OCI-LY7 (cell line): ENCODE measurements around the gene SCART1. TPM values are rescaled to one million over a fixed set of nuclear protein-coding genes. Genes with fewer than 3 reads are reported as not detected.

Experiments used
- BruUV-seq: library from RNA; stranded (reverse); fragments of 400-500 nt; replicated peaks from 2 replicates; lab custom pipeline; 2021; lab: Mats Ljungman, UMichigan
- CTCF ChIA-PET: fragments of 300-600 bp; sonication (Branson Sonifier 250); formaldehyde crosslinking; loops from one replicate; lab custom pipeline; 2022; ENCODE audit warnings: antibody characterized with exemption; ENCODE audit not compliant: unreplicated experiment; lab: Charles Lee
- POLR2A ChIA-PET: fragments of 300-600 bp; sonication (Branson Sonifier 250); formaldehyde crosslinking; loops from one replicate; lab custom pipeline; 2022; ENCODE audit warnings: antibody characterized with exemption; lab: Charles Lee
- DNase-seq: peaks from one replicate; pipeline ENCODE4 v3.0.0-alpha.2; 2015; ENCODE audit warnings: low spot score
- H2AFZ ChIP-seq: fragments of 200-600 bp; sonication (generic), shearing (Covaris generic); 2 replicates; pipeline ENCODE4 v1.6.1; 2014; ENCODE audit warnings: mild to moderate bottlenecking, antibody characterized with exemption, low read length, moderate library complexity
- H3K27ac ChIP-seq: fragments of 200-600 bp; sonication (generic); 2 replicates; pipeline ENCODE4 v1.5.1; 2014; ENCODE audit warnings: mixed run types, low read depth, mild to moderate bottlenecking, moderate library complexity, low read length, inconsistent platforms; ENCODE audit not compliant: poor library complexity, severe bottlenecking
- H3K36me3 ChIP-seq: fragments of 200-600 bp; sonication (generic); 2 replicates; pipeline ENCODE4 v1.6.1; 2014; ENCODE audit warnings: mild to moderate bottlenecking, antibody characterized with exemption, low read length, moderate library complexity, mixed read lengths; ENCODE audit not compliant: insufficient read depth
- H3K4me1 ChIP-seq: fragments of 200-600 bp; sonication (generic); 2 replicates; pipeline ENCODE4 v1.5.1; 2014; ENCODE audit warnings: mild to moderate bottlenecking, low read length; ENCODE audit not compliant: insufficient read depth, poor library complexity, severe bottlenecking
- H3K4me2 ChIP-seq: fragments of 200-600 bp; sonication (generic); 2 replicates; pipeline ENCODE4 v1.6.1; 2014; ENCODE audit warnings: mild to moderate bottlenecking, low read length
- H3K4me3 ChIP-seq: fragments of 200-600 bp; sonication (generic); 2 replicates; pipeline ENCODE4 v1.5.1; 2014; ENCODE audit warnings: mild to moderate bottlenecking, low read depth, low read length; ENCODE audit not compliant: poor library complexity, severe bottlenecking
- H3K79me2 ChIP-seq: fragments of 200-600 bp; sonication (generic); 2 replicates; pipeline ENCODE4 v1.6.1; 2016; ENCODE audit warnings: low read depth, mild to moderate bottlenecking, low read length, moderate library complexity, mixed read lengths; ENCODE audit not compliant: insufficient read depth
- H3K9me2 ChIP-seq: fragments of 200-600 bp; sonication (generic); 2 replicates; pipeline ENCODE4 v1.6.1; 2016; ENCODE audit warnings: mild to moderate bottlenecking, low read length, mixed read lengths; ENCODE audit not compliant: insufficient read depth
- H3K9me3 ChIP-seq: fragments of 200-600 bp; sonication (generic); 2 replicates; pipeline ENCODE4 v1.6.1; 2014; ENCODE audit warnings: mild to moderate bottlenecking, mixed run types, low read length, mixed read lengths
- H4K20me1 ChIP-seq: fragments of 200-600 bp; sonication (generic); 2 replicates; pipeline ENCODE4 v1.6.1; 2014; ENCODE audit warnings: mild to moderate bottlenecking, antibody characterized with exemption, low read length, moderate library complexity, mixed read lengths; ENCODE audit not compliant: insufficient read depth
- EZH2phosphoT487 ChIP-seq: fragments of 200-600 bp; sonication (generic); IDR thresholded peaks from 2 replicates; pipeline ENCODE4 v1.6.1; 2018; ENCODE audit warnings: low read depth, borderline replicate concordance, mild to moderate bottlenecking, mixed run types, antibody characterized with exemption, low read length, moderate library complexity, mixed read lengths
- intact Hi-C: fragments of 100-400 bp; cut with micrococcal nuclease; formaldehyde crosslinking; loops from one replicate; pipeline ENCODE4 v1.10.0; 2022; ENCODE audit not compliant: unreplicated experiment
- total RNA-seq, 2 experiments: library from RNA; depleted of rRNA in 1 of 2; stranded (reverse); fragments of >200 nt in 1 of 2; shearing (Covaris generic) in 1 of 2; gene quantifications; 2 replicates each; pipeline ENCODE4 v1.2.3, GENCODE V29; 2014 to 2022
- TF ChIP-seq, protein P1 (sequence below): fragments of 200-600 bp; sonication (generic); conservative IDR thresholded peaks from 2 replicates; pipeline ENCODE4 v1.5.1; 2014; ENCODE audit warnings: mild to moderate bottlenecking, antibody characterized with exemption, low read length, moderate library complexity, mixed read lengths

Gene SCART1
- total RNA-seq, 2 experiments from 2014 or later: 10.0 to 10.9 TPM

DNA sequence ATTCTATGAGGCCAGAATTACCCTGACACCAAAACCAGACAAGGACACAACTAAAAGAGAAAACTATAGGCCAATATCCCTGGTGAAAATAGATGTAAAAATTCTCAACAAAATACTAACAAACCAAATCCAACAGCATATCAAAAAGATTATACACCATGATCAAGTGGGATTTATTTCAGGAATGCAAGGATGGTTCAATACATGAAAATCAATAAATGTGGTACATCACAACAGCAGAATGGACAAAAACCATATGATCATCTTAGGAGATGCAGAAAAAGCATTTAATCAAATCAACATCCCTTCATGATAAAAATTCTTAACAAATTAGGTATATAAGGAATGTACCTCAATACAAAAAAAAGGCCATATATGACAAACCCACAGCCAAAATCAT, 5.6 kb upstream of the SCART1 start:
- no peak for TF ChIP-seq EZH2phosphoT487
- TF ChIP-seq, protein P1, sequence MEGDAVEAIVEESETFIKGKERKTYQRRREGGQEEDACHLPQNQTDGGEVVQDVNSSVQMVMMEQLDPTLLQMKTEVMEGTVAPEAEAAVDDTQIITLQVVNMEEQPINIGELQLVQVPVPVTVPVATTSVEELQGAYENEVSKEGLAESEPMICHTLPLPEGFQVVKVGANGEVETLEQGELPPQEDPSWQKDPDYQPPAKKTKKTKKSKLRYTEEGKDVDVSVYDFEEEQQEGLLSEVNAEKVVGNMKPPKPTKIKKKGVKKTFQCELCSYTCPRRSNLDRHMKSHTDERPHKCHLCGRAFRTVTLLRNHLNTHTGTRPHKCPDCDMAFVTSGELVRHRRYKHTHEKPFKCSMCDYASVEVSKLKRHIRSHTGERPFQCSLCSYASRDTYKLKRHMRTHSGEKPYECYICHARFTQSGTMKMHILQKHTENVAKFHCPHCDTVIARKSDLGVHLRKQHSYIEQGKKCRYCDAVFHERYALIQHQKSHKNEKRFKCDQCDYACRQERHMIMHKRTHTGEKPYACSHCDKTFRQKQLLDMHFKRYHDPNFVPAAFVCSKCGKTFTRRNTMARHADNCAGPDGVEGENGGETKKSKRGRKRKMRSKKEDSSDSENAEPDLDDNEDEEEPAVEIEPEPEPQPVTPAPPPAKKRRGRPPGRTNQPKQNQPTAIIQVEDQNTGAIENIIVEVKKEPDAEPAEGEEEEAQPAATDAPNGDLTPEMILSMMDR: no peak
- Histone ChIP-seq H3K4me1 (no peaks in the 10 kb centered on the region), H3K9me3 (peaks cover 18% of the 10 kb centered on the region; the same call in 1 of the 2 replicates), H3K36me3 (no peaks in the 10 kb centered on the region), H3K79me2 (no peaks in the 10 kb centered on the region), H3K4me3 (no peak overlapping the region), H2AFZ (no peak overlapping the region), H3K4me2 (no peak overlapping the region), H3K27ac (no peak overlapping the region), H4K20me1 (no peaks in the 10 kb centered on the region), H3K9me2 (no peaks in the 10 kb centered on the region)
- ChIA-PET CTCF (no interaction called here), POLR2A (no interaction called here)
- no peak for DNase-seq
- intact Hi-C loops: no loop called here
- BruUV-seq: no TSS peak

DNA sequence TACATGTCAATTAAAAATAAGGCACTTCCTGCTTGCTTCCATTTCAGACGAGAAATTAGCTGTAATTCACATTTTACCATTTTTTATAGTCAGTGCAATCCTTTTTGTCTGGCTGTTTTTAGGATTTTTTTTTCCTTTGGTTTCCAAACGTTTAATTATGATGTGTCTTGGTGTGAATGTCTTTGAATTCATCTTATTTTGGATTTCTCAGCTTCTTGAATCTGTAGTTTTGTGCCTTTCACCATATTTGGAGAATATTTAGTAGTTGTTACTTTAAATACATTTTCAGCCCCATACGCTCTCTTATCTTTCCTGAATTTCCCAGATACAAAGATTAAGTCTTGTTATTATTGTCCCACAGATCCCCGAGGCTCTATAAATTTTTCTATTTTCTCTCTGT, 2.4 kb upstream of the SCART1 start:
- Histone ChIP-seq H3K9me3 (peaks cover 18% of the 10 kb centered on the region; the same call in 1 of the 2 replicates), H3K79me2 (no peaks in the 10 kb centered on the region), H3K4me3 (no peak overlapping the region), H3K4me1 (no peaks in the 10 kb centered on the region), H3K27ac (no peak overlapping the region), H3K9me2 (no peaks in the 10 kb centered on the region), H3K36me3 (no peaks in the 10 kb centered on the region), H2AFZ (no peak overlapping the region), H3K4me2 (no peak overlapping the region), H4K20me1 (no peaks in the 10 kb centered on the region)
- TF ChIP-seq EZH2phosphoT487: no peak
- TF ChIP-seq, protein P1: no peak
- DNase-seq: no peak
- no TSS peak for BruUV-seq
- CTCF ChIA-PET: no interaction called here
- intact Hi-C loops: no loop called here
- POLR2A ChIA-PET: no interaction called here

DNA sequence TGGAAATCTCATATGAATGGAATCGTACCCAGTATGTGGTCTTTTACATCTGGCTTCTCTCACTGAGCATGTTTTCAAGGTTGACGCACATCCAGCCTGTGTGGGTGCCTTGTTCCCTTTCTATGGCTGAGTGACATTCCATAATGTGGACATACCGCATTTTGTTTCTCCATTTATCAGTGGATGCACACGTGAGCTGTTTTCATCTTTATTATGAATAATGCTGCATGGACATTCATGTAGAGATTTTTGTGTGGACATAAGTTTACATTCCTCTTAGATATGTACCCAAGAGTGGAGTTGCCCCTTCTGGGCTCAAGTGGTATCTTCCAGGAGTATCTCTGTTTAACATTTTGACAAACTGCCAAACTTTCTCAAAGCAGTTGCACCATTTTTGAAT, 1.3 kb upstream of the SCART1 start:
- no peaks in the 10 kb centered on the region for H3K4me1 ChIP-seq
- H3K4me2 ChIP-seq: no peak overlapping the region
- no peak for DNase-seq
- intact Hi-C loops: no loop called here
- peaks cover 18% of the 10 kb centered on the region; the same call in 1 of the 2 replicates for H3K9me3 ChIP-seq
- no peaks in the 10 kb centered on the region for H3K79me2 ChIP-seq
- H3K4me3 ChIP-seq: no peak overlapping the region
- CTCF ChIA-PET: no interaction called here
- H4K20me1 ChIP-seq: no peaks in the 10 kb centered on the region
- no TSS peak for BruUV-seq
- POLR2A ChIA-PET: no interaction called here
- H3K27ac ChIP-seq: no peak overlapping the region
- no peak for TF ChIP-seq EZH2phosphoT487
- TF ChIP-seq, protein P1: no peak
- no peak overlapping the region for H2AFZ ChIP-seq
- no peaks in the 10 kb centered on the region for H3K9me2 ChIP-seq
- H3K36me3 ChIP-seq: no peaks in the 10 kb centered on the region
